Keratinocyte (primary cell): ENCODE measurements around the gene SFSWAP. TPM values are rescaled to one million over a fixed set of nuclear protein-coding genes. Genes with fewer than 3 reads are reported as not detected.
A peak's percentile ranks its signal among the peaks of the same experiment; 100 is the strongest.

Experiments used
- DNase-seq: peaks from one replicate; pipeline ENCODE4 v3.0.0-alpha.2; 2011; ENCODE audit warnings: low read depth, missing footprints, low spot score
- FAIRE-seq: peaks from 2 replicates; lab custom pipeline; 2011; peaks lifted over from hg19 to GRCh38; lab: Jason Lieb, UNC
- H2AFZ ChIP-seq: 2 replicates; pipeline ENCODE4 v1.6.0; 2012; ENCODE audit warnings: low read length, control low read depth, inconsistent platforms; ENCODE audit not compliant: control insufficient read depth
- H3K27ac ChIP-seq: 2 replicates; pipeline ENCODE4 v1.5.1; 2011; ENCODE audit warnings: low read length; ENCODE audit not compliant: control insufficient read depth, insufficient read depth
- H3K27me3 ChIP-seq: 3 replicates; pipeline ENCODE4 v1.6.0; 2011; ENCODE audit warnings: low read length; ENCODE audit not compliant: control insufficient read depth, insufficient read depth; ENCODE audit errors: extremely low read depth
- H3K36me3 ChIP-seq, 2 experiments: 2 replicates in 1 of 2; 3 replicates in 1 of 2; pipeline ENCODE4 v1.5.1; 2011; ENCODE audit warnings: low read length in 2 of 2, mild to moderate bottlenecking in 1 of 2; ENCODE audit not compliant: control insufficient read depth in 2 of 2, insufficient read depth in 2 of 2; ENCODE audit errors: extremely low read depth in 1 of 2
- H3K4me1 ChIP-seq: 3 replicates; pipeline ENCODE4 v1.5.1; 2011; ENCODE audit warnings: low read length; ENCODE audit not compliant: control insufficient read depth, insufficient read depth; ENCODE audit errors: extremely low read depth
- H3K4me2 ChIP-seq: 3 replicates; pipeline ENCODE4 v1.6.0; 2011; ENCODE audit warnings: low read depth, low read length; ENCODE audit not compliant: control insufficient read depth, insufficient read depth; ENCODE audit errors: extremely low read depth
- H3K4me3 ChIP-seq, 3 experiments: fragments of 200-600 bp in 1 of 3; sonication (generic) in 1 of 3; 2 replicates in 2 of 3; 3 replicates in 1 of 3; pipeline ENCODE4 v1.5.1; 2011 to 2016; ENCODE audit warnings: low read length in 3 of 3, mild to moderate bottlenecking in 3 of 3, control low read depth in 2 of 3, inconsistent platforms in 1 of 3, low read depth in 1 of 3, mixed read lengths in 1 of 3, mixed run types in 1 of 3, moderate library complexity in 1 of 3; ENCODE audit not compliant: control insufficient read depth in 2 of 3, insufficient read depth in 2 of 3; ENCODE audit errors: extremely low read depth in 1 of 3
- H3K79me2 ChIP-seq: 2 replicates; pipeline ENCODE4 v1.6.0; 2012; ENCODE audit warnings: low read length; ENCODE audit not compliant: control insufficient read depth, insufficient read depth
- H3K9ac ChIP-seq: 3 replicates; pipeline ENCODE4 v1.6.0; 2011; ENCODE audit warnings: low read length; ENCODE audit not compliant: control insufficient read depth, insufficient read depth; ENCODE audit errors: extremely low read depth
- H3K9me1 ChIP-seq: 3 replicates; pipeline ENCODE4 v1.6.0; 2011; ENCODE audit warnings: low read length; ENCODE audit not compliant: control insufficient read depth, insufficient read depth; ENCODE audit errors: extremely low read depth
- H3K9me3 ChIP-seq: 2 replicates; pipeline ENCODE4 v1.5.1; 2012; ENCODE audit warnings: low read depth, low read length; ENCODE audit not compliant: control insufficient read depth
- H4K20me1 ChIP-seq: 3 replicates; pipeline ENCODE4 v1.6.0; 2011; ENCODE audit warnings: low read length; ENCODE audit not compliant: control insufficient read depth, insufficient read depth; ENCODE audit errors: extremely low read depth
- CTCF ChIP-seq, 3 experiments: IDR thresholded peaks in 1 of 3; conservative IDR thresholded peaks in 1 of 3; optimal IDR thresholded peaks in 1 of 3; 2 replicates in 2 of 3; 3 replicates in 1 of 3; pipeline versions ENCODE3 to v1.5.1; 2011; ENCODE audit warnings: low read length in 3 of 3, mild to moderate bottlenecking in 3 of 3, moderate library complexity in 2 of 3, control low read depth in 1 of 3, inconsistent platforms in 1 of 3; ENCODE audit not compliant: insufficient read depth in 2 of 3; ENCODE audit errors: extremely low read depth in 1 of 3
- EZH2 ChIP-seq: IDR thresholded peaks from one replicate; pipeline ENCODE4 v1.6.1; 2012; ENCODE audit warnings: inconsistent platforms, mild to moderate bottlenecking, low read length, moderate library complexity
- dilution Hi-C: fragments of 300-500 bp; cut with MboI; formaldehyde crosslinking; loops from one replicate; pipeline ENCODE4 v1.7.0; 2020; ENCODE audit warnings: low sequenced_read_pairs; ENCODE audit not compliant: extremely low pct_ligation_motif_present
- polyA plus RNA-seq, 5 experiments: library from polyadenylated mRNA; depleted of rRNA in 3 of 5; stranded (reverse) in 3 of 5; stranded (forward) in 1 of 5; unstranded in 1 of 5; fragments of >200 nt; gene quantifications; 1 replicate in 1 of 5; 2 replicates in 3 of 5; 3 replicates in 1 of 5; pipeline versions ENCODE4 v1.2.1 to v1.2.3, GENCODE V29; 2011 to 2012; ENCODE audit warnings: missing spikeins in 2 of 5, low read depth in 1 of 5, low replicate concordance in 1 of 5

The SFSWAP gene
- polyA plus RNA-seq, 1 donor (not counting 4 experiments of a cell fraction or from before 2014, with no cell fraction given) = 13.1 TPM

- Histone ChIP-seq H2AFZ (no peak overlapping the region), H3K36me3 (peaks cover 16 to 30% of the 10 kb centered on the region in 2 experiments), H3K27me3 (no peaks in the 10 kb centered on the region), H4K20me1 (no peaks in the 10 kb centered on the region), H3K4me3 (no peak overlapping the region), H3K9ac (no peak overlapping the region), H3K27ac (no peak overlapping the region), H3K4me2 (no peak overlapping the region), H3K9me3 (no peaks in the 10 kb centered on the region), H3K79me2 (no peaks in the 10 kb centered on the region), H3K4me1 (peaks cover 18% of the 10 kb centered on the region), H3K9me1 (no peaks in the 10 kb centered on the region)
- DNase-seq (no peak), FAIRE-seq (no peak)
- dilution Hi-C loops = no loop called here
- TF ChIP-seq CTCF (optimal IDR thresholded peaks at IDR 0.05 in 1 of 3, IDR thresholded peaks at IDR 0.05 in 1 of 3, conservative IDR thresholded peaks at IDR 0.05 in 1 of 3; ENCODE audit: extremely low read depth in 1 of 3, insufficient read depth in 2 of 3, low read length in 3 of 3) (no peak), EZH2 (no peak)
Measured at GRCh38 chr12:131773582-131774221, 62.8 kb downstream of the SFSWAP start.

GRCh38 chr12:131774576-131775391, 63.9 kb downstream of the SFSWAP start:
- Histone ChIP-seq H4K20me1 (no peaks in the 10 kb centered on the region), H3K4me3 (no peak overlapping the region), H3K27me3 (no peaks in the 10 kb centered on the region), H3K4me1 (peaks cover 18% of the 10 kb centered on the region), H3K4me2 (peak overlapping the region; percentile 30), H2AFZ (no peak overlapping the region), H3K79me2 (no peaks in the 10 kb centered on the region), H3K9me3 (no peaks in the 10 kb centered on the region), H3K9ac (peak overlapping the region; percentile 39), H3K27ac (peak overlapping the region; percentile 84), H3K9me1 (no peaks in the 10 kb centered on the region), H3K36me3 (peaks cover 19 to 33% of the 10 kb centered on the region in 2 experiments)
- no peak for DNase-seq
- no peak for FAIRE-seq
- TF ChIP-seq EZH2 (no peak), CTCF (optimal IDR thresholded peaks at IDR 0.05 in 1 of 3, IDR thresholded peaks at IDR 0.05 in 1 of 3, conservative IDR thresholded peaks at IDR 0.05 in 1 of 3; ENCODE audit: extremely low read depth in 1 of 3, insufficient read depth in 2 of 3, low read length in 3 of 3) (no peak)
- dilution Hi-C loops = no loop called here
